ENCODE measurements around the gene THPO. TPM values are rescaled to one million over a fixed set of nuclear protein-coding genes. Genes with fewer than 3 reads are reported as not detected.

The THPO gene
- total and polyA plus RNA-seq, 12 donors: 0.16 to 1.3 (median 0.56) TPM; not detected in 3

DNA sequence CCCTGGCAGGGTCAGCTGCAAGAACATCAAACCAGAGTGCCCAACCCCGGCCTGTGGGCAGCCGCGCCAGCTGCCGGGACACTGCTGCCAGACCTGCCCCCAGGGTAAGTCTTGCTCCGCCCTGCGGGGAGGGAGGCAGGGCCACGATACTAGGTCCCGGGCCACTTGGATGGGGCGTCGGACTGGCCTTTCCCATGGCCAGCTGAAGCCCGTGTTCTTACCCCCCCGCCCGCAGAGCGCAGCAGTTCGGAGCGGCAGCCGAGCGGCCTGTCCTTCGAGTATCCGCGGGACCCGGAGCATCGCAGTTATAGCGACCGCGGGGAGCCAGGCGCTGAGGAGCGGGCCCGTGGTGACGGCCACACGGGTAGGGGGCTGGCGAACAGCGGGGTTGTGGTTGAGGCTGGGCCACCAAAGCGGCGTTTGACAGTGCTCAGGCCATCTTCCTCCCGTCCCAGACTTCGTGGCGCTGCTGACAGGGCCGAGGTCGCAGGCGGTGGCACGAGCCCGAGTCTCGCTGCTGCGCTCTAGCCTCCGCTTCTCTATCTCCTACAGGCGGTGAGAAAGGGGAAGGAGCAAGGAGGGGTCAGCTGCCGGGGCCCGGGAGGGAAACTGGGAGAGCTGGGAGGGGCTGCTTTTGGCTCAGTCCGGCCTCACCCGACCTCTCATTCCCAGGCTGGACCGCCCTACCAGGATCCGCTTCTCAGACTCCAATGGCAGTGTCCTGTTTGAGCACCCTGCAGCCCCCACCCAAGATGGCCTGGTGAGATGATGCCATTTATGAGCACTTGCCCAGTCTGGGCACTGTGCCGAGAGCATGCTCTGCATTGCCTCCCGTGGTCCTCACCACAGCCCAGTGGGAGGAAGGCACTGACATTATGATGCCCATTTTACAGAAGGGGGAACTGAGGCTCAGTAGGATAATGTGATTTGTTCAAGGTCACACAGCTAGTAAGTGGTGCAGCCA is 3.5 kb upstream of the THPO start:
- H3K4me3 ChIP-seq: peak overlapping the region in 9 of 10 donors; percentile 34 to 58 (median 55)
- 10 to 11% methylated on average over 55 of the region's 55 CpGs for WGBS, 2 donors
- peaks cover 7 to 40% (median 21%) of the 10 kb centered on the region in 9 donors for H3K4me1 ChIP-seq
- peaks cover under 1 to 75% (median 55%) of the 10 kb centered on the region in 7 donors for H3K27me3 ChIP-seq
- TF ChIP-seq, protein P1, sequence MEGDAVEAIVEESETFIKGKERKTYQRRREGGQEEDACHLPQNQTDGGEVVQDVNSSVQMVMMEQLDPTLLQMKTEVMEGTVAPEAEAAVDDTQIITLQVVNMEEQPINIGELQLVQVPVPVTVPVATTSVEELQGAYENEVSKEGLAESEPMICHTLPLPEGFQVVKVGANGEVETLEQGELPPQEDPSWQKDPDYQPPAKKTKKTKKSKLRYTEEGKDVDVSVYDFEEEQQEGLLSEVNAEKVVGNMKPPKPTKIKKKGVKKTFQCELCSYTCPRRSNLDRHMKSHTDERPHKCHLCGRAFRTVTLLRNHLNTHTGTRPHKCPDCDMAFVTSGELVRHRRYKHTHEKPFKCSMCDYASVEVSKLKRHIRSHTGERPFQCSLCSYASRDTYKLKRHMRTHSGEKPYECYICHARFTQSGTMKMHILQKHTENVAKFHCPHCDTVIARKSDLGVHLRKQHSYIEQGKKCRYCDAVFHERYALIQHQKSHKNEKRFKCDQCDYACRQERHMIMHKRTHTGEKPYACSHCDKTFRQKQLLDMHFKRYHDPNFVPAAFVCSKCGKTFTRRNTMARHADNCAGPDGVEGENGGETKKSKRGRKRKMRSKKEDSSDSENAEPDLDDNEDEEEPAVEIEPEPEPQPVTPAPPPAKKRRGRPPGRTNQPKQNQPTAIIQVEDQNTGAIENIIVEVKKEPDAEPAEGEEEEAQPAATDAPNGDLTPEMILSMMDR (IDR thresholded peaks at IDR 0.05): no peak
- DNase-seq: peak in 1 of 2 donors; percentile 65
- intact Hi-C loops (cut with DNase I): loop anchor here in 1 of 10 donors (10.0 kb wide), 1 partner anchor 393 kb away; no protein-coding TSS in a partner anchor
- no peaks in the 10 kb centered on the region for H3K9me3 ChIP-seq
- peaks cover 0 to 23% (median 0%) of the 10 kb centered on the region in 9 donors for H3K36me3 ChIP-seq
- ATAC-seq: peak; percentile 25 to 58 (median 48)
- H3K27ac ChIP-seq: peak overlapping the region in 9 of 10 donors; percentile 31 to 79 (median 64)

DNA sequence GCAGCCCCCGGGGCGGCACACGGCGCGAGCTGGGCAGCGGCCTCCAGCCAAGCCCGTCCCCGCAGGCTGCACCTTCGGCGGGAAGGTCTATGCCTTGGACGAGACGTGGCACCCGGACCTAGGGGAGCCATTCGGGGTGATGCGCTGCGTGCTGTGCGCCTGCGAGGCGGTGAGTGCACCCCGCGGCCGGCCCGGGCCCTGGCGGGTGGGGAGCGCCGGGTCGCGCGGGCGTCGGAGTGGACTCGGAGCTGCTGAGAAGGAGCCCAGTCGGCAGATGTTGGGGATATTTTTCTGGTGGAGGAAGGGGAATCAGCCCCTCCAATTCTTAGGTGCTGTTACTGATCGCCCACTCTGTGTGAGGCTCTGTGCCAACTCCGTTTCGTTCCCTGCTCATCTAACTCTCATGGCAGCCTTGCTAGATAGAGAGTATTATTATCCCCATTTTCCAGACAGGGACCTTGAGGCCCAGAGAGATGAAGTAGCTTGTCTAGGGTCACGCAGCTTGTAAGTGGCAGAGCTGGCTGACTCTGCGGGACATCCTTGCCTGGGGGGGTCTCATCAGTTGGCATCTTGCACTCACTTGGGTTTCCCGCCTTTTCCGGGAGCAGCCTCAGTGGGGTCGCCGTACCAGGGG is 2.7 kb upstream of the THPO start:
- Histone ChIP-seq H3K36me3 (peaks cover 0 to 15% (median 0%) of the 10 kb centered on the region in 9 donors), H3K9me3 (no peaks in the 10 kb centered on the region), H3K27ac (peak overlapping the region in 9 of 10 donors; percentile 31 to 79 (median 64)), H3K27me3 (peaks cover 5 to 75% (median 56%) of the 10 kb centered on the region in 7 donors), H3K4me3 (peak overlapping the region; percentile 11 to 58 (median 54)), H3K4me1 (peaks cover 7 to 40% (median 21%) of the 10 kb centered on the region in 9 donors)
- DNase-seq (no peak), ATAC-seq (no peak)
- intact Hi-C loops (cut with DNase I): loop anchor here in 1 of 10 donors (10.0 kb wide), 1 partner anchor 394 kb away; no protein-coding TSS in a partner anchor
- 3 to 4% methylated on average over 42 of the region's 42 CpGs for WGBS, 2 donors
- TF ChIP-seq, protein P1 (IDR thresholded peaks at IDR 0.05): no peak

DNA sequence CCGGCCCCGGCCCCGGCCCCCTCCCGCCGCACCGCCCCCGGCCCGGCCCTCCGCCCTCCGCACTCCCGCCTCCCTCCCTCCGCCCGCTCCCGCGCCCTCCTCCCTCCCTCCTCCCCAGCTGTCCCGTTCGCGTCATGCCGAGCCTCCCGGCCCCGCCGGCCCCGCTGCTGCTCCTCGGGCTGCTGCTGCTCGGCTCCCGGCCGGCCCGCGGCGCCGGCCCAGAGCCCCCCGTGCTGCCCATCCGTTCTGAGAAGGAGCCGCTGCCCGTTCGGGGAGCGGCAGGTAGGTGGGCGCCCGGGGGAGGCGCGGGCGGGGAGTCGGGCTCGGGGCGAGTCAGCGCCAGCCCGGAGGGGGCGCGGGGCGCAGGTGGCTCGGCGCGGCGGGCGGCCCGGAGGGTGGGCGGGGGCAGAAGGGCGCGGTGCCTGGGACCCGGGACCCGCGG is 2.2 kb upstream of the THPO start:
- DNase-seq (peak; percentile 69 to 80), ATAC-seq (peak in 6 of 8 donors; percentile 41 to 62 (median 48))
- TF ChIP-seq, protein P1 (IDR thresholded peaks at IDR 0.05): no peak
- Histone ChIP-seq H3K27ac (peak overlapping the region in 6 of 10 donors; percentile 41 to 79 (median 68)), H3K9me3 (no peaks in the 10 kb centered on the region), H3K4me3 (peak overlapping the region; percentile 11 to 58 (median 54)), H3K4me1 (peaks cover 7 to 40% (median 21%) of the 10 kb centered on the region in 9 donors), H3K36me3 (peaks cover 0 to 15% (median 0%) of the 10 kb centered on the region in 9 donors), H3K27me3 (peaks cover 5 to 78% (median 62%) of the 10 kb centered on the region in 7 donors)
- 1% methylated on average over 28 to 55 of the region's 62 CpGs for WGBS, 2 donors
- intact Hi-C loops (cut with DNase I): loop anchor here in 1 of 10 donors (10.0 kb wide), 1 partner anchor 395 kb away; no protein-coding TSS in a partner anchor

Data from heart right ventricle (tissue), 16 donors.